ENCODE results near the gene GFOD2.

DNA sequence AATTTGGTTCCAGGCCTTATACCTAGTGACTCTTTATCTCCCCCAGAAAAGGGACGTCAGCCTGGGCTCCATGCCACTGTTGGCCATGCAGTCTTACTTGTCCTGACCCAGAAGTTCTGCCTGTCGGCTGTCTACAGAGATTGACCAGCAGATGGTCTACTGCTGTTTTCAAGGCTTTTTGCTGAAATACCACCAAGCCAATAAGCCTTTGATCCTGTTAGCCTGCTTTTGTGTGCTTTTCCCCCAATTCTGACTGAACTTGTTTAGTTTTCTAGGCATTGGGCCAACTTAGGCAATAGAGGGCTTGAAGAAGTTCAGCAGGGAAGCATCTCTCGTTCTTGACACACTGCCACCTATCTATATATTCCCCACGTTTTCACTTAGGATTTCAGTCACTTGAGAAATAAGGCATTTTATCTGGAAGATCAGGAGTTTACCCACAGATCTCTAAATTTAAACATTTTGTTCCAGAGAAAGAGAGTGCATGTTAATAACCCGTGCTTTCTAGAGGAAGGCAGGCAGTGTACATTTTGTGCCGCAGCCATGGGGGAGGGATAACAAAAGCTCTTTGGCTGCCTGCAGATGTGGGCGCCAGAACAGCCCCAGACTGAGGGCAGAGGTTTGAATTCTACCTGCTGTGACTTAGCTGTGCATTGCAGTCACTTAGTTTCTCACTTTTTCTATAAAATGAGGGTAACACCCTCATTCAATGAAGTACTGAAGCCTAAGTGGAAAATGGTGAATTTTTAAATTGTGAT is 86.5 kb downstream of the GFOD2 start:
- TF ChIP-seq EZH2 (IDR thresholded peaks at IDR 0.05; ENCODE audit: insufficient read depth, poor library complexity, severe bottlenecking) (no peak), EZH2phosphoT487 (IDR thresholded peaks at IDR 0.05; ENCODE audit: insufficient read depth, low read depth) (no peak)
